Urinary bladder (tissue), 4 donors: ENCODE measurements around the gene E2F3. TPM values are rescaled to one million over a fixed set of nuclear protein-coding genes. Genes with fewer than 3 reads are reported as not detected.

ENCODE experiments used
- DNase-seq: peaks from one replicate; pipeline ENCODE4 v3.0.0-alpha.2; 2015; ENCODE audit errors: extremely low spot score
- H3K27ac ChIP-seq: one replicate; pipeline ENCODE4 v1.5.1; 2013; ENCODE audit warnings: low read depth, mild to moderate bottlenecking, moderate library complexity
- H3K36me3 ChIP-seq: one replicate; pipeline ENCODE4 v1.6.1; 2013; ENCODE audit warnings: mild to moderate bottlenecking, moderate library complexity; ENCODE audit not compliant: insufficient read depth
- H3K4me1 ChIP-seq: one replicate; pipeline ENCODE4 v1.6.1; 2013; ENCODE audit warnings: mild to moderate bottlenecking, moderate library complexity; ENCODE audit not compliant: insufficient read depth
- H3K4me3 ChIP-seq: one replicate; pipeline ENCODE4 v1.5.1; 2013; ENCODE audit warnings: low read depth, low read length
- WGBS: extraction: QIAGEN DNeasy Blood & Tissue Kit; methylation state at CpG from one replicate; pipeline ENCODE4 v1.1.7; 2013; 5-methylcytosine and 5-hydroxymethylcytosine counted together
- polyA plus RNA-seq: library from polyadenylated mRNA; stranded (reverse); fragments of 200-250 nt; gene quantifications from one replicate; pipeline ENCODE4 v1.2.3, GENCODE V29; 2013
- total RNA-seq: library from RNA; depleted of rRNA; stranded (reverse); fragments of >200 nt; gene quantifications from one replicate; pipeline ENCODE4 v1.2.3, GENCODE V29; 2014
- donor health status: healthy with polysubstance abuse.
- donor health status: healthy.

The E2F3 gene
- total and polyA plus RNA-seq, 2 donors = 5.0 to 5.9 TPM

GRCh38 chr6:20409427-20409971 is 7.8 kb downstream of the E2F3 start:
- no peaks in the 10 kb centered on the region for H3K36me3 ChIP-seq
- 59% methylated on average over 6 of the region's 6 CpGs for WGBS
- no peak overlapping the region for H3K4me3 ChIP-seq
- no peak for DNase-seq
- H3K27ac ChIP-seq = no peak overlapping the region
- no peaks in the 10 kb centered on the region for H3K4me1 ChIP-seq

- H3K36me3 ChIP-seq = no peaks in the 10 kb centered on the region
- 89% methylated on average over 8 of the region's 8 CpGs for WGBS
- no peaks in the 10 kb centered on the region for H3K4me1 ChIP-seq
- H3K27ac ChIP-seq = no peak overlapping the region
- no peak for DNase-seq
- no peak overlapping the region for H3K4me3 ChIP-seq
Observed at GRCh38 chr6:20411544-20411943, 9.9 kb downstream of the E2F3 start.

- Histone ChIP-seq H3K4me3 (no peak overlapping the region), H3K36me3 (no peaks in the 10 kb centered on the region), H3K4me1 (no peaks in the 10 kb centered on the region), H3K27ac (no peak overlapping the region)
- 93% methylated on average over 12 of the region's 12 CpGs for WGBS
- no peak for DNase-seq
Observed at GRCh38 chr6:20411953-20412681, 10.4 kb downstream of the E2F3 start.

- 95% methylated on average over 5 of the region's 5 CpGs for WGBS
- H3K27ac ChIP-seq = no peak overlapping the region
- H3K4me1 ChIP-seq = no peaks in the 10 kb centered on the region
- no peaks in the 10 kb centered on the region for H3K36me3 ChIP-seq
- DNase-seq = no peak
- H3K4me3 ChIP-seq = no peak overlapping the region
Observed at GRCh38 chr6:20412682-20413073, 11.0 kb downstream of the E2F3 start.

GRCh38 chr6:20413826-20414225 is 12.1 kb downstream of the E2F3 start:
- no peak overlapping the region for H3K27ac ChIP-seq
- no peak overlapping the region for H3K4me3 ChIP-seq
- H3K4me1 ChIP-seq = no peaks in the 10 kb centered on the region
- DNase-seq = no peak
- H3K36me3 ChIP-seq = no peaks in the 10 kb centered on the region
- 79% methylated on average over 3 of the region's 3 CpGs for WGBS

- DNase-seq = no peak
- Histone ChIP-seq H3K4me3 (no peak overlapping the region), H3K36me3 (no peaks in the 10 kb centered on the region), H3K4me1 (no peaks in the 10 kb centered on the region), H3K27ac (no peak overlapping the region)
- 95% methylated on average over 8 of the region's 8 CpGs for WGBS
Observed at GRCh38 chr6:20414711-20415110, 13.0 kb downstream of the E2F3 start.

GRCh38 chr6:20415304-20415703 is 13.6 kb downstream of the E2F3 start:
- H3K27ac ChIP-seq = no peak overlapping the region
- WGBS = 81% methylated on average over 7 of the region's 7 CpGs
- no peaks in the 10 kb centered on the region for H3K36me3 ChIP-seq
- H3K4me3 ChIP-seq = no peak overlapping the region
- no peak for DNase-seq
- no peaks in the 10 kb centered on the region for H3K4me1 ChIP-seq

- 79% methylated on average over 6 of the region's 6 CpGs for WGBS
- no peak for DNase-seq
- Histone ChIP-seq H3K4me1 (no peaks in the 10 kb centered on the region), H3K4me3 (no peak overlapping the region), H3K36me3 (no peaks in the 10 kb centered on the region), H3K27ac (no peak overlapping the region)
Observed at GRCh38 chr6:20415712-20416454, 14.2 kb downstream of the E2F3 start.

GRCh38 chr6:20416567-20417345 is 15.1 kb downstream of the E2F3 start:
- Histone ChIP-seq H3K36me3 (no peaks in the 10 kb centered on the region), H3K4me3 (no peak overlapping the region), H3K4me1 (no peaks in the 10 kb centered on the region), H3K27ac (no peak overlapping the region)
- no peak for DNase-seq
- WGBS = 65% methylated on average over 4 of the region's 4 CpGs

- no peak for DNase-seq
- WGBS = 82% methylated on average over 6 of the region's 6 CpGs
- no peaks in the 10 kb centered on the region for H3K4me1 ChIP-seq
- no peak overlapping the region for H3K27ac ChIP-seq
- no peak overlapping the region for H3K4me3 ChIP-seq
- H3K36me3 ChIP-seq = no peaks in the 10 kb centered on the region
Observed at GRCh38 chr6:20417819-20418218, 16.1 kb downstream of the E2F3 start.

GRCh38 chr6:20426177-20427082 is 24.8 kb downstream of the E2F3 start:
- H3K36me3 ChIP-seq = no peaks in the 10 kb centered on the region
- 89% methylated on average over 3 of the region's 3 CpGs for WGBS
- no peak overlapping the region for H3K4me3 ChIP-seq
- H3K27ac ChIP-seq = no peak overlapping the region
- no peak for DNase-seq
- no peaks in the 10 kb centered on the region for H3K4me1 ChIP-seq

- DNase-seq = no peak
- H3K36me3 ChIP-seq = no peaks in the 10 kb centered on the region
- no peak overlapping the region for H3K4me3 ChIP-seq
- no peaks in the 10 kb centered on the region for H3K4me1 ChIP-seq
- 84% methylated on average over 6 of the region's 6 CpGs for WGBS
- no peak overlapping the region for H3K27ac ChIP-seq
Observed at GRCh38 chr6:20427856-20428255, 26.2 kb downstream of the E2F3 start.

- 96% methylated on average over 5 of the region's 5 CpGs for WGBS
- H3K36me3 ChIP-seq = peaks cover 2% of the 10 kb centered on the region
- no peak for DNase-seq
- no peak overlapping the region for H3K4me3 ChIP-seq
- no peak overlapping the region for H3K27ac ChIP-seq
- no peaks in the 10 kb centered on the region for H3K4me1 ChIP-seq
Observed at GRCh38 chr6:20432692-20433091, 31.0 kb downstream of the E2F3 start.
